CD4-positive, alpha-beta T cell treated with Interferon gamma for 1 hour (primary cell): Measurements from ENCODE around the gene SMARCC1.
A peak's percentile ranks its signal among the peaks of the same experiment; 100 is the strongest.

ENCODE experiments used
- DNase-seq: peaks from one replicate; pipeline ENCODE4 v3.0.0-alpha.2; 2020

The SMARCC1 gene

GRCh38 chr3:47581422-47581821 is 200.3 kb downstream of the SMARCC1 start:
- DNase-seq: no peak

- no peak for DNase-seq
Measured at GRCh38 chr3:47580481-47580880, 201.2 kb downstream of the SMARCC1 start.

GRCh38 chr3:47579875-47580274 is 201.8 kb downstream of the SMARCC1 start:
- no peak for DNase-seq

- no peak for DNase-seq
Measured at GRCh38 chr3:47578691-47579632, 202.7 kb downstream of the SMARCC1 start, which contains the start of gene CSPG5. CSPG5 (minus strand) TSS chr3:47578865; CDS start chr3:47578693, 172 bp downstream.

GRCh38 chr3:47578119-47578632 is 203.5 kb downstream of the SMARCC1 start:
- peak; percentile 24 for DNase-seq

- no peak for DNase-seq
Measured at GRCh38 chr3:47577583-47578118, 204.0 kb downstream of the SMARCC1 start.

- no peak for DNase-seq
Measured at GRCh38 chr3:47573190-47574172, 208.2 kb downstream of the SMARCC1 start.

- no peak for DNase-seq
Measured at GRCh38 chr3:47571391-47572175, 210.1 kb downstream of the SMARCC1 start.

GRCh38 chr3:47568901-47569300 is 212.8 kb downstream of the SMARCC1 start:
- no peak for DNase-seq

- no peak for DNase-seq
Measured at GRCh38 chr3:47567149-47567548, 214.5 kb downstream of the SMARCC1 start.

GRCh38 chr3:47566667-47567066 is 215.0 kb downstream of the SMARCC1 start:
- no peak for DNase-seq

GRCh38 chr3:47565734-47566550 is 215.8 kb downstream of the SMARCC1 start:
- no peak for DNase-seq

- DNase-seq: no peak
Measured at GRCh38 chr3:47556351-47556750, 225.3 kb downstream of the SMARCC1 start.

- no peak for DNase-seq
Measured at GRCh38 chr3:47554335-47554734, 227.4 kb downstream of the SMARCC1 start.

GRCh38 chr3:47553407-47553806 is 228.3 kb downstream of the SMARCC1 start:
- no peak for DNase-seq

DNA sequence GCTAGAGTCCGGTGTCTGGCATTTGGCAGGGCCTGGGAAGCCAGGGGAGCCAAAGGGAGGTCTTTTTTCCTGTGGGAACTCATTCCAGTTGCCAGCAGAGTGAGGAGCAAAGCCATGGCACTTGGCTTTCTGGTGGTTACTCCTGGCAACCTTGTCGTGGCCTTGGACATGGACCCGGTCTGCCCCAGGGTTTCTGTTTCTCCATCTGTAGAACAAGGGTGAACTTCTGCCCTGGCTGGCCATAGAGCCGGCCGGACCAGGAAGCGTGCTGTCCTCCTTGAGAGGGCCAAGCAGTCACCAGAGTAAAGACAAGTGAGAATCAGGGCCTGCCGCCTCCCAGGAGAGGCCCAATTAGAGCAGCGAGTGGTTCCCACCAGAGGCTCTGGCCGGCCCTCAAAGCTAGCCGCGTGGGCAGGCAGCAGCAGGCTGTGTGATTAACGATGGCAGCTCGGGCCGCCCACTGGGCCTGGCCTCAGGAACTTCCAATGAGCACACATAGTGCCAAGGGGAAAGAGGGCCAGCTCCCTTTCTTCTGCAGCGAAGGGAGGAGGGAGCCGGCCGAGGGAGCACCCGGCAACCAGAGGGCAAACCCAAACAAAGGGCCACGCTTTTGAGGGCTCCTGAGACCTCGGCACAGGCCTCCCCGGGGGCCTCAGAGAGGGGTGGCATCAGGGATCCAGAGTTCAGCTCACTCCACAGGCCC is 239.1 kb downstream of the SMARCC1 start:
- no peak for DNase-seq

DNA sequence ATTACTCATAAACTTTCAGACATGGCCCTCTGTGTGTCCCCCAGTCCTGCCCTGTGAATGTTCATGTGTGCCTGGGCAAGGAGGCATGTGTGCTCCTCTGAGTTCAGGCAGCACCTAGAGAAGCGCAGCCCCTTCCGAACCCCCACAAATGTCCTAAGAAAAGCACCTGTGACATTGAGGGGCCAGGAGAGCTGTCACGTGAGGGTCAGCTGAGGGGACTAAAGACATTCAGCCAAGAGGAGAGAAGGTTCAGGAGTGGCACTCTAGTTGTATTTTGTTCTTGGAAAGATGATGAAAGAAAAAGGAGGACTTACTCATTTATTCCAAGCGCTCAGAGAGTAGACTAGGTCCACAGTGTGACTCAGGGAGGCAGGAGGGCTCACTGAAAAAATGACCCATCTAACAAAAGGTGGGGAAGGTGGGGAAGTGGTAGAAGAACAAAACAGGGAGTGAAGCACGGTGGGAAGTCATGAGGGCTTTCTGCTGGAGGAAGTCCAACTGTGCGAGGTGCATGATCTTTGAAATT is 240.0 kb downstream of the SMARCC1 start:
- DNase-seq: no peak

DNA sequence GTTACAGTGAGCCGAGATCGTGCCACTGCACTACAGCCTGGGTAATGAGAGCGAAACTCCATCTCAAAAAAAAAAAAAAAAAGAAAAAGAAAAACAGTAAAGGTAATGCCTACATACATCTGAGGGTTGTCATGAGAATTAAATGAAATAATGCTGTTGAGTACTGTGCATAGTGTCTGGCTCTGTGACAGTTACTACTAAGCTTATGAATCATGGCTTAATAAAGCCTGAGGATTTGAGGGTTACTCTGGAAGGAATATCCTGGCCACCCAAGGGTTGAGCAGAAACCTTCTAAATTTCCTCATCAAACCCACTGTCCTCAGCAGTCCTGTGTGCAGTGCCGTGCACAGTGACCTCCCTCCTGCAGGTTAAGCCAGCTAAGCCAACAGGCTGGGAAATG is 241.4 kb downstream of the SMARCC1 start:
- no peak for DNase-seq

- DNase-seq: no peak
Measured at GRCh38 chr3:47536967-47537366, 244.7 kb downstream of the SMARCC1 start.

DNA sequence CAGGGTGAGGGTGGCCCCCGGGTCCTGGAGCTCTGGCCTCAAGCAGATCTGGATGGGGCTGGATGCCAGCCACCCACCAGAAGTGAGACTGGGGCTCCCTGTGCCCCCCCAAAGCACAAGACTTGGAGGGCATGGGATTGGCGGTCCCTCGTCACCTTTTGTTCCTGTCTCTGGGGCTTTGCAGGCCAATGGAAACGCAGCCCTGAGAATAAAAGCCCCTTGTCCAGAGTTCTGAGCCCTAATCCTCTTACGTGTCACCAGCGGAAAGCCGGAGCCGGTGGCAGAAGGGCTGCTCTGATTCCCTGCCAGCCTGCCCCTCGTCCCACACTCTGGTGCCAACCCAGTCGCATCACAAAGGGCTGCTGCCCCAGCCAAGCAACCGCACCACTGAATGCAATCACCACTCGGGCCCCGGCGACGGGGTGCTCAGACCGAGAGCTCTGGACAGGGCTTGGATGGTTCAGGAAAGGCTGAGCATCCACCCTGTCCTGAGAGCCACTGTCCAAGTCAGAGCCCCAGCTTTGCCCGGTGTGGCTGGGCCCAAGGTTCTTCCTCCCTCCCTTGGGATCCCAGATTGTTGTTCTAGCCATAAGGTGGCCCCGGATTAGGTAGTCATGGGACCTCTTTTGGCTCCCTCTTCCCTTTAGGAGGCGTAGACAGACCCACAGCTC is 245.3 kb downstream of the SMARCC1 start:
- no peak for DNase-seq
